Measurements from ENCODE around the gene MASP1.

DNA sequence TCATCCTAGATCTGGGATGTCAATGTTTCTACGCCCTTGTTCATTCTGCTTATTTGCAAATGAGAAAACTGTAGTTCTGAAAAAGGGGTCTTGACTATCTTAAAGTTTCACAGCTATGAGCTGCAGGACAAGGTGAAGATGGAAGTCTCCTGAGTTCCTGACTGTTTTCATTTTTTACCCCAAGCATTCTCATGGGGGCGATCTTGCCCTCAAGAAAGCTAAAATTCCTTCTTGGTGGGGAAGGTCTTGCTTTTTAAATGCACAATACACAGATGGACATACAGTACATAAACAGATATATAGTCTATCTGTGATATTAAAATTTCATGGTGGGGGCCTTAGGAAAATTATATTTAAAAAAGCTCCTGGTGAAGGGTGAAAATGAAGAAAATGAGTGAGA lies 32.4 kb downstream of the MASP1 start:
- TF ChIP-seq, protein P1, sequence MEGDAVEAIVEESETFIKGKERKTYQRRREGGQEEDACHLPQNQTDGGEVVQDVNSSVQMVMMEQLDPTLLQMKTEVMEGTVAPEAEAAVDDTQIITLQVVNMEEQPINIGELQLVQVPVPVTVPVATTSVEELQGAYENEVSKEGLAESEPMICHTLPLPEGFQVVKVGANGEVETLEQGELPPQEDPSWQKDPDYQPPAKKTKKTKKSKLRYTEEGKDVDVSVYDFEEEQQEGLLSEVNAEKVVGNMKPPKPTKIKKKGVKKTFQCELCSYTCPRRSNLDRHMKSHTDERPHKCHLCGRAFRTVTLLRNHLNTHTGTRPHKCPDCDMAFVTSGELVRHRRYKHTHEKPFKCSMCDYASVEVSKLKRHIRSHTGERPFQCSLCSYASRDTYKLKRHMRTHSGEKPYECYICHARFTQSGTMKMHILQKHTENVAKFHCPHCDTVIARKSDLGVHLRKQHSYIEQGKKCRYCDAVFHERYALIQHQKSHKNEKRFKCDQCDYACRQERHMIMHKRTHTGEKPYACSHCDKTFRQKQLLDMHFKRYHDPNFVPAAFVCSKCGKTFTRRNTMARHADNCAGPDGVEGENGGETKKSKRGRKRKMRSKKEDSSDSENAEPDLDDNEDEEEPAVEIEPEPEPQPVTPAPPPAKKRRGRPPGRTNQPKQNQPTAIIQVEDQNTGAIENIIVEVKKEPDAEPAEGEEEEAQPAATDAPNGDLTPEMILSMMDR (IDR thresholded peaks at IDR 0.05): no peak
- no peak for TF ChIP-seq POLR2AphosphoS5 (IDR thresholded peaks at IDR 0.05; ENCODE audit: low read depth, low read length)
- TF ChIP-seq, protein P2, sequence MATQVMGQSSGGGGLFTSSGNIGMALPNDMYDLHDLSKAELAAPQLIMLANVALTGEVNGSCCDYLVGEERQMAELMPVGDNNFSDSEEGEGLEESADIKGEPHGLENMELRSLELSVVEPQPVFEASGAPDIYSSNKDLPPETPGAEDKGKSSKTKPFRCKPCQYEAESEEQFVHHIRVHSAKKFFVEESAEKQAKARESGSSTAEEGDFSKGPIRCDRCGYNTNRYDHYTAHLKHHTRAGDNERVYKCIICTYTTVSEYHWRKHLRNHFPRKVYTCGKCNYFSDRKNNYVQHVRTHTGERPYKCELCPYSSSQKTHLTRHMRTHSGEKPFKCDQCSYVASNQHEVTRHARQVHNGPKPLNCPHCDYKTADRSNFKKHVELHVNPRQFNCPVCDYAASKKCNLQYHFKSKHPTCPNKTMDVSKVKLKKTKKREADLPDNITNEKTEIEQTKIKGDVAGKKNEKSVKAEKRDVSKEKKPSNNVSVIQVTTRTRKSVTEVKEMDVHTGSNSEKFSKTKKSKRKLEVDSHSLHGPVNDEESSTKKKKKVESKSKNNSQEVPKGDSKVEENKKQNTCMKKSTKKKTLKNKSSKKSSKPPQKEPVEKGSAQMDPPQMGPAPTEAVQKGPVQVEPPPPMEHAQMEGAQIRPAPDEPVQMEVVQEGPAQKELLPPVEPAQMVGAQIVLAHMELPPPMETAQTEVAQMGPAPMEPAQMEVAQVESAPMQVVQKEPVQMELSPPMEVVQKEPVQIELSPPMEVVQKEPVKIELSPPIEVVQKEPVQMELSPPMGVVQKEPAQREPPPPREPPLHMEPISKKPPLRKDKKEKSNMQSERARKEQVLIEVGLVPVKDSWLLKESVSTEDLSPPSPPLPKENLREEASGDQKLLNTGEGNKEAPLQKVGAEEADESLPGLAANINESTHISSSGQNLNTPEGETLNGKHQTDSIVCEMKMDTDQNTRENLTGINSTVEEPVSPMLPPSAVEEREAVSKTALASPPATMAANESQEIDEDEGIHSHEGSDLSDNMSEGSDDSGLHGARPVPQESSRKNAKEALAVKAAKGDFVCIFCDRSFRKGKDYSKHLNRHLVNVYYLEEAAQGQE (IDR thresholded peaks at IDR 0.05; ENCODE audit: insufficient read depth in 1 of 2, low read depth in 2 of 2, low read length in 1 of 2): no peak
